GM10266 (cell line): ENCODE results near the gene BMPER.

ENCODE experiments used
- DNase-seq: peaks from one replicate; pipeline ENCODE4 v3.0.0; 2012; ENCODE audit errors: extremely low spot score
- TF ChIP-seq, protein P1 (sequence below): IDR thresholded peaks from 2 replicates; pipeline ENCODE4 v1.5.1; 2012; ENCODE audit warnings: mild to moderate bottlenecking, low read depth; ENCODE audit not compliant: control insufficient read depth, insufficient read depth; ENCODE audit errors: missing control alignments

Gene BMPER

DNA sequence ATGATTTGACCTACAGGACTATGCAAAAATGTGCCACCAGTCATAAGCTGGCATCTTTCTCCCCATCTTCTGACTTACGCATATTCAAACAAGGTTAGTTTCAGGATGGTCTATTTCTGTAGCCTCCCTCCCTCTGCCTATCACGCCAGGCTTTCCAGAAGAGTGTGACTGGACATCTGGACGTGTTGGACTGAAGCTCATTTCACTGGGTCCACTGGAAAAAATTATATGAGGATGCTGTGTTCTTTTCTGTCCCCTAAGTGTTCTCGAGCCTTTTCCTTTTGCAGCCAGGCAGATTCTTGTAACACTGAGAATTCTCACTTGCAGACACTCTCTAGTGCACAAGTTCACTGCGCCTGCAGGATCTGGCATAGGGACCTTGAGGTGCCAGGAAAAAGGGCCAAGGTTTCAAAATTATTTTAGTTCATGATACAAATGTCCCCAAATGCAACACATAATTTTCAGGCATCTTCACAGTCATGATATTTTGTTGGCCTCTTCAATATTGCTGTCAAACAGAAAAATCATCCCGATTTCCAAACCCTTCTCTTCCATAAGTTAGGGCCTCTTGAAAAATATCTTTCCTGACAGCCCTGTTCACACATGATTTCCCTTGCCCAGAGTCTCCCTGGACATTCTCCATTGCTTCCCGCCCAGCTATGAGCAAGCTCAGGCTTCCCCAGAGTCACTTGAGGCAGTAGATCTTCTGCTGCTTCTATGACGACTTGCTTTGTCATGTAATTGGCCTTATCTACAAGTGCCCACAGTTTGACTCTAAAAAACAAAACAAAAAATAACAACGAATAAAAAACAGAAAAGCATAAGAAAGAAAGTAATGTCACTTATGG lies 170.4 kb downstream of the BMPER start:
- DNase-seq: no peak
- TF ChIP-seq, protein P1, sequence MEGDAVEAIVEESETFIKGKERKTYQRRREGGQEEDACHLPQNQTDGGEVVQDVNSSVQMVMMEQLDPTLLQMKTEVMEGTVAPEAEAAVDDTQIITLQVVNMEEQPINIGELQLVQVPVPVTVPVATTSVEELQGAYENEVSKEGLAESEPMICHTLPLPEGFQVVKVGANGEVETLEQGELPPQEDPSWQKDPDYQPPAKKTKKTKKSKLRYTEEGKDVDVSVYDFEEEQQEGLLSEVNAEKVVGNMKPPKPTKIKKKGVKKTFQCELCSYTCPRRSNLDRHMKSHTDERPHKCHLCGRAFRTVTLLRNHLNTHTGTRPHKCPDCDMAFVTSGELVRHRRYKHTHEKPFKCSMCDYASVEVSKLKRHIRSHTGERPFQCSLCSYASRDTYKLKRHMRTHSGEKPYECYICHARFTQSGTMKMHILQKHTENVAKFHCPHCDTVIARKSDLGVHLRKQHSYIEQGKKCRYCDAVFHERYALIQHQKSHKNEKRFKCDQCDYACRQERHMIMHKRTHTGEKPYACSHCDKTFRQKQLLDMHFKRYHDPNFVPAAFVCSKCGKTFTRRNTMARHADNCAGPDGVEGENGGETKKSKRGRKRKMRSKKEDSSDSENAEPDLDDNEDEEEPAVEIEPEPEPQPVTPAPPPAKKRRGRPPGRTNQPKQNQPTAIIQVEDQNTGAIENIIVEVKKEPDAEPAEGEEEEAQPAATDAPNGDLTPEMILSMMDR: no peak

- TF ChIP-seq, protein P1: no peak
- DNase-seq: no peak
These were observed 171.8 kb downstream of the BMPER start for GRCh38 chr7:34077168-34077567.

GRCh38 chr7:34078864-34079263 lies 173.5 kb downstream of the BMPER start:
- no peak for DNase-seq
- TF ChIP-seq, protein P1: no peak

GRCh38 chr7:34080513-34080912 lies 175.2 kb downstream of the BMPER start:
- no peak for DNase-seq
- TF ChIP-seq, protein P1: no peak

GRCh38 chr7:34081935-34082334 lies 176.6 kb downstream of the BMPER start:
- TF ChIP-seq, protein P1: no peak
- no peak for DNase-seq

GRCh38 chr7:34083440-34083839 lies 178.1 kb downstream of the BMPER start:
- DNase-seq: no peak
- TF ChIP-seq, protein P1: no peak

DNA sequence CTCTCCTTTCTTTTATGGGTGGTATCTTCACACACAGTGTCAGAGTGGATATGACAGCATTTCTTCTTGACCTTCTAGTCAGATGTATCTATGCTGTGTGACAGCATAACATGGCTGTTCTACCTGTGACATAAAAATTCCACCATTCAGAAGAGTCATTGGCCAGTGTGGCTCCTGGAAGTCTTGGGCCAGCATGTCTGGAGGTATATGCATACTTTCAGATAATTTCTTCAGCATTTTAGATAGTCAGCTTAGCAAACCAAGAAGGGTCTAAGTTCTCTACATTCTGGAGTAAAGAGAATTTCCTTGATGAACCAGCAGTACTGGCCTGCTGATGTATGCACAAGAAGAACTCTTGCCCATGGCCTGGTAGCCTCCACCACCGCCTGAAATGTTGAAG lies 179.3 kb downstream of the BMPER start:
- TF ChIP-seq, protein P1: no peak
- DNase-seq: no peak
